ENCODE data around the gene LCOR.

DNA sequence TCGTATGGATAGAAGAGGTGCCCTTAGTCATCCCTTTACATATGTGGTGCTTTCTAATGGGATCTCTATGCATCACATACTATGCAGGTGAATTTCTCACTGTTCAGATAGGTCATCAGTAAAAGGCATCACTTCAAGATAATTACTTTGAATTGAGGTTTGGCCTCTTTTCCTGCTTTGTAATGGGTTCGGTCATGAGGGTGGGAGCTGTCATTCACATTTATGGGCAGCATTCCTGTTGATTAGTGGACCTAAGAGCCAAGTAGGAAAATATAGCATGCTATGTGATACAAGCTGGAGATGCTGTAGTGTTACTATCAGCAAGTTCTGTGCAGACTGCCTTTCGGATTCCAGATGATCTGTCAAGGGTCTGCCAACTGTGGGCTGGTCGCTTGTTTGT is 156.3 kb downstream of the LCOR start:
- TF ChIP-seq, protein P1, sequence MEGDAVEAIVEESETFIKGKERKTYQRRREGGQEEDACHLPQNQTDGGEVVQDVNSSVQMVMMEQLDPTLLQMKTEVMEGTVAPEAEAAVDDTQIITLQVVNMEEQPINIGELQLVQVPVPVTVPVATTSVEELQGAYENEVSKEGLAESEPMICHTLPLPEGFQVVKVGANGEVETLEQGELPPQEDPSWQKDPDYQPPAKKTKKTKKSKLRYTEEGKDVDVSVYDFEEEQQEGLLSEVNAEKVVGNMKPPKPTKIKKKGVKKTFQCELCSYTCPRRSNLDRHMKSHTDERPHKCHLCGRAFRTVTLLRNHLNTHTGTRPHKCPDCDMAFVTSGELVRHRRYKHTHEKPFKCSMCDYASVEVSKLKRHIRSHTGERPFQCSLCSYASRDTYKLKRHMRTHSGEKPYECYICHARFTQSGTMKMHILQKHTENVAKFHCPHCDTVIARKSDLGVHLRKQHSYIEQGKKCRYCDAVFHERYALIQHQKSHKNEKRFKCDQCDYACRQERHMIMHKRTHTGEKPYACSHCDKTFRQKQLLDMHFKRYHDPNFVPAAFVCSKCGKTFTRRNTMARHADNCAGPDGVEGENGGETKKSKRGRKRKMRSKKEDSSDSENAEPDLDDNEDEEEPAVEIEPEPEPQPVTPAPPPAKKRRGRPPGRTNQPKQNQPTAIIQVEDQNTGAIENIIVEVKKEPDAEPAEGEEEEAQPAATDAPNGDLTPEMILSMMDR (IDR thresholded peaks at IDR 0.05), result no peak
- no peak for TF ChIP-seq POLR2A (IDR thresholded peaks at IDR 0.05)
